HepG2 (cell line): ENCODE data around the gene STRN3. TPM values are rescaled to one million over a fixed set of nuclear protein-coding genes. Genes with fewer than 3 reads are reported as not detected.

Experiments
- ATAC-seq: fragments of 200-7000 bp; cut with Tn5 transposase; 3 replicates; pipeline ENCODE4 v1.9.1; 2020; ENCODE audit warnings: mild to moderate bottlenecking, moderate library complexity
- BruUV-seq: library from RNA; stranded (reverse); fragments of 400-500 nt; replicated peaks from 2 replicates; lab custom pipeline; 2021; lab: Mats Ljungman, UMichigan
- CTCF ChIA-PET: fragments of 300-600 bp; formaldehyde crosslinking; extraction: SDS; loops from one replicate; lab custom pipeline; 2021; ENCODE audit warnings: low total read pairs, inconsistent platforms, low intra/inter-chr PET ratio; lab: Yijun Ruan, JAX
- POLR2A ChIA-PET: fragments of 350-600 bp; sonication (Branson Sonifier 250); formaldehyde crosslinking; loops from one replicate; lab custom pipeline; 2020; ENCODE audit warnings: antibody characterized with exemption, inconsistent platforms; lab: Yijun Ruan, JAX
- DNase-seq: peaks from one replicate; pipeline ENCODE4 v3.0.0-alpha.2; 2015; ENCODE audit warnings: low spot score
- FAIRE-seq: peaks from 3 replicates; lab custom pipeline; 2011; peaks lifted over from hg19 to GRCh38; lab: Jason Lieb, UNC
- H2AFZ ChIP-seq: one replicate; pipeline ENCODE4 v1.6.1; 2011; ENCODE audit warnings: low read length, inconsistent platforms
- H3K27ac ChIP-seq: fragments of 300-600 bp; 3 replicates; pipeline ENCODE4 v1.8.0; 2011; ENCODE audit warnings: mixed run types, mild to moderate bottlenecking, mixed read lengths, low read length, inconsistent platforms; ENCODE audit not compliant: insufficient read depth; ENCODE audit errors: extremely low read length
- H3K27me3 ChIP-seq, 2 experiments: fragments of 200-600 bp in 1 of 2; 2 replicates in 1 of 2; 3 replicates in 1 of 2; pipeline versions ENCODE4 v1.6.0 to v1.8.0; 2011; ENCODE audit warnings: low read length in 2 of 2, mild to moderate bottlenecking in 2 of 2, moderate library complexity in 2 of 2, inconsistent platforms in 1 of 2; ENCODE audit not compliant: insufficient read depth in 2 of 2, control insufficient read depth in 1 of 2
- H3K36me3 ChIP-seq, 2 experiments: fragments of 200-600 bp in 1 of 2; replicated peaks in 1 of 2; 2 replicates in 1 of 2; 3 replicates in 1 of 2; pipeline versions ENCODE4 v1.5.1 to v1.8.0; 2011; ENCODE audit warnings: low read length in 2 of 2, inconsistent platforms in 1 of 2; ENCODE audit not compliant: insufficient read depth in 2 of 2, control insufficient read depth in 1 of 2
- H3K4me1 ChIP-seq: 2 replicates; pipeline ENCODE4 v1.5.1; 2012; ENCODE audit warnings: low read length, inconsistent platforms; ENCODE audit not compliant: insufficient read depth
- H3K4me2 ChIP-seq: 2 replicates; pipeline ENCODE4 v1.6.0; 2011; ENCODE audit warnings: low read depth, low read length, inconsistent platforms
- H3K4me3 ChIP-seq, 3 experiments: fragments of 200-600 bp in 1 of 3; sonication (generic), shearing (Covaris generic) in 1 of 3; replicated peaks in 1 of 3; 2 replicates each; pipeline ENCODE4 v1.5.1; 2011 to 2016; ENCODE audit warnings: low read length in 3 of 3, inconsistent platforms in 2 of 3, low read depth in 2 of 3, mild to moderate bottlenecking in 2 of 3, control low read depth in 1 of 3, mixed read lengths in 1 of 3; ENCODE audit not compliant: insufficient read depth in 1 of 3
- H3K79me2 ChIP-seq: one replicate; pipeline ENCODE4 v1.6.1; 2011; ENCODE audit warnings: low read length, inconsistent platforms; ENCODE audit not compliant: insufficient read depth
- H3K9ac ChIP-seq: 2 replicates; pipeline ENCODE4 v1.6.0; 2011; ENCODE audit warnings: mild to moderate bottlenecking, low read depth, low read length, inconsistent platforms; ENCODE audit not compliant: insufficient read depth
- H3K9me3 ChIP-seq: 2 replicates; pipeline ENCODE4 v1.5.1; 2012; ENCODE audit warnings: mild to moderate bottlenecking, low read length
- H4K20me1 ChIP-seq: 2 replicates; pipeline ENCODE4 v1.6.0; 2011; ENCODE audit warnings: inconsistent platforms, mild to moderate bottlenecking, low read length, moderate library complexity; ENCODE audit not compliant: insufficient read depth
- CEBPG ChIP-seq: IDR thresholded peaks from 2 replicates; pipeline ENCODE4 v1.6.1; 2016
- FOXK1 ChIP-seq: sonication (generic); formaldehyde crosslinking; IDR thresholded peaks from 2 replicates; pipeline ENCODE4 v1.4.0; 2020; ENCODE audit warnings: low read depth, missing genetic modification reagents, borderline replicate concordance
- KDM3A ChIP-seq: IDR thresholded peaks from 2 replicates; pipeline ENCODE4 v1.6.1; 2018; ENCODE audit warnings: low read depth, missing compliant biosample characterization
- MEIS1 ChIP-seq: sonication (generic); formaldehyde crosslinking; IDR thresholded peaks from 2 replicates; pipeline ENCODE4 v1.9.0; 2021; ENCODE audit warnings: mild to moderate bottlenecking, missing genetic modification reagents, moderate library complexity, borderline replicate concordance
- RBM22 ChIP-seq: fragments of 200-400 bp; formaldehyde crosslinking; optimal IDR thresholded peaks from 2 replicates; pipeline ENCODE3; 2017; ENCODE audit warnings: mild to moderate bottlenecking, low read length, moderate library complexity
- ZNF234 ChIP-seq: sonication (generic); formaldehyde crosslinking; conservative IDR thresholded peaks from 2 replicates; pipeline ENCODE4 v1.5.1; 2020; ENCODE audit warnings: mild to moderate bottlenecking, missing genetic modification reagents
- WGBS: methylation state at CpG from one replicate; pipeline ENCODE4 v1.1.6; 2017; ENCODE audit warnings: low lambda C conversion rate; 5-methylcytosine and 5-hydroxymethylcytosine counted together
- in situ Hi-C: cut with HindIII; loops from 2 replicates; pipeline ENCODE4 v1.10.0; 2017; ENCODE audit warnings: low pct_unique_long_range_greater_than_20kb; ENCODE audit not compliant: extremely low pct_ligation_motif_present
- intact Hi-C: fragments of 100-400 bp; cut with micrococcal nuclease; formaldehyde crosslinking; loops from one replicate; pipeline ENCODE4 v1.10.0; 2022; ENCODE audit not compliant: unreplicated experiment
- polyA plus RNA-seq, 8 experiments: library from polyadenylated mRNA; depleted of rRNA in 3 of 8; stranded (reverse) in 7 of 8; unstranded in 1 of 8; fragments of >200 nt; fragmentation: Illumina TruSeq in 4 of 8; extraction: Trizol in 4 of 8; gene quantifications; 2 replicates each; pipeline versions ENCODE4 v1.2.1 to v1.2.3, GENCODE V29; 2011 to 2016; ENCODE audit warnings: low read depth in 4 of 8, missing spikeins in 1 of 8, mixed read lengths in 1 of 8; ENCODE audit not compliant: insufficient read depth in 1 of 8
- total RNA-seq, 5 experiments: library from RNA; depleted of rRNA; stranded (reverse); fragments of >200 nt; fragmentation: Illumina TruSeq; extraction: Trizol; gene quantifications; 2 replicates each; pipeline ENCODE4 v1.2.3, GENCODE V29; 2016; ENCODE audit warnings: low read depth in 1 of 5
- TF ChIP-seq, protein P1 (sequence below), 2 experiments: sonication (generic) in 1 of 2; formaldehyde crosslinking in 1 of 2; IDR thresholded peaks; 2 replicates each; pipeline versions ENCODE4 v1.4.0 to v1.6.1; 2016 to 2020; ENCODE audit warnings: borderline replicate concordance in 1 of 2, low read depth in 1 of 2, mild to moderate bottlenecking in 1 of 2, missing genetic modification reagents in 1 of 2

Gene STRN3
- total and polyA plus RNA-seq, 2 of the 13 experiments (the other 11 are each of a cell fraction or from before 2014, with no cell fraction given), result 49.4 to 123 TPM

DNA sequence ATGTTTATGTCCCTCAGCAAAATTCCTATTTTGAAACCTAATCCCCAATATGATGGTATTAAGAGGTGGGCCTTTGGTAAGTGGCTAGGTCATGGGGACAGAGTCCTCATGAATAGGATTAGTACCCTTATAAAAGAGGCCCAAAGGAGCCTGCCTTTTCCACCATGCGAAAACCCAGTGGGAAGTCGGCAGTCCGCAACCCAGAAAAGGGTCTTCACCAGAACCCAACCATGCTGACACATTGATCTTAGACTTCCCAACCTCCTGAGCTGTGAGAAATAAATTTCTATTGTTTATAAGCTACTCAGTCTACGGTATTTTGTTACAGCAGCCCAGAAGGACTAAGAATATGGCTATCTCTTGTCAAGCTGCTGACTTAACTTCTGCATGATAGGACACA, 85.3 kb downstream of the STRN3 start:
- ATAC-seq (no peak), DNase-seq (no peak), FAIRE-seq (no peak)
- intact Hi-C loops, result no loop called here
- ChIA-PET POLR2A (no interaction called here), CTCF (no interaction called here)
- no peak overlapping the region for H3K27ac ChIP-seq
- no TSS peak for BruUV-seq
- H3K4me1 ChIP-seq, result peaks cover 5% of the 10 kb centered on the region; the same call in 1 of the 2 replicates
- H2AFZ ChIP-seq, result no peak overlapping the region
- no peak overlapping the region for H3K4me2 ChIP-seq
- WGBS, result 99% methylated on average over 4 of the region's 4 CpGs
- H3K9ac ChIP-seq, result no peak overlapping the region
- TF ChIP-seq KDM3A (CRISPR knock-in tag) (no peak), ZNF234 (CRISPR knock-in tag) (0 out of 2 replicates have a peak, but pooled peaks have one; percentile 11), MEIS1 (CRISPR knock-in tag) (0 out of 2 replicates have a peak, but pooled peaks have one; percentile 19), RBM22 (peak; percentile 91)
- H4K20me1 ChIP-seq, result no peaks in the 10 kb centered on the region
- no peak overlapping the region for H3K4me3 ChIP-seq
- in situ Hi-C loops, result no loop called here
- no peaks in the 10 kb centered on the region for H3K79me2 ChIP-seq
- H3K9me3 ChIP-seq, result no peaks in the 10 kb centered on the region
- H3K36me3 ChIP-seq, result peaks cover 33 to 85% of the 10 kb centered on the region in 2 experiments
- H3K27me3 ChIP-seq, result no peaks in the 10 kb centered on the region

DNA sequence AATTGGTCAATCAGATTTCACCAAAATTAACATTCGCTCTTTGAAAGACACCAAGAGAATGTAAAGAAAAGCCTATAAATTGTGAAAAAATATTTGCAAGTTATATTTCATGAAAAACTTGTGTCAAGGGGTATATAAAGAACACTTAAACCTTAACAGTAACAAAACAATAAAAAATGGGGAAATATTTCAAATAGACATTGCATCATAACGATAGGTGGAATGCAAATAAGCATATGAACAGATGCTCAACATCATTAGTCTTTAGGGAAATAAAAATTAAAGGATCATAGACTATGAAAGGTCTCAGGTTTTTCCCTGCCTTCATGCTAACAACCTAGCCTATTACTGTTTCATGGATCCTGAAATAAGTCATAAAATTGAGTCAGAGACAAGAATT, 87.6 kb downstream of the STRN3 start:
- Histone ChIP-seq H3K36me3 (peaks cover 30 to 91% of the 10 kb centered on the region in 2 experiments), H3K4me2 (no peak overlapping the region), H3K4me3 (no peak overlapping the region), H3K79me2 (no peaks in the 10 kb centered on the region), H3K9me3 (no peaks in the 10 kb centered on the region), H2AFZ (no peak overlapping the region), H3K27ac (no peak overlapping the region), H3K4me1 (peaks cover 5% of the 10 kb centered on the region; the same call in 1 of the 2 replicates), H3K9ac (no peak overlapping the region), H3K27me3 (no peaks in the 10 kb centered on the region), H4K20me1 (no peaks in the 10 kb centered on the region)
- TF ChIP-seq FOXK1 (CRISPR knock-in tag) (no peak), CEBPG (CRISPR knock-in tag) (peak; percentile 48; the same call in 1 of the 2 replicates)
- TF ChIP-seq, protein P1, sequence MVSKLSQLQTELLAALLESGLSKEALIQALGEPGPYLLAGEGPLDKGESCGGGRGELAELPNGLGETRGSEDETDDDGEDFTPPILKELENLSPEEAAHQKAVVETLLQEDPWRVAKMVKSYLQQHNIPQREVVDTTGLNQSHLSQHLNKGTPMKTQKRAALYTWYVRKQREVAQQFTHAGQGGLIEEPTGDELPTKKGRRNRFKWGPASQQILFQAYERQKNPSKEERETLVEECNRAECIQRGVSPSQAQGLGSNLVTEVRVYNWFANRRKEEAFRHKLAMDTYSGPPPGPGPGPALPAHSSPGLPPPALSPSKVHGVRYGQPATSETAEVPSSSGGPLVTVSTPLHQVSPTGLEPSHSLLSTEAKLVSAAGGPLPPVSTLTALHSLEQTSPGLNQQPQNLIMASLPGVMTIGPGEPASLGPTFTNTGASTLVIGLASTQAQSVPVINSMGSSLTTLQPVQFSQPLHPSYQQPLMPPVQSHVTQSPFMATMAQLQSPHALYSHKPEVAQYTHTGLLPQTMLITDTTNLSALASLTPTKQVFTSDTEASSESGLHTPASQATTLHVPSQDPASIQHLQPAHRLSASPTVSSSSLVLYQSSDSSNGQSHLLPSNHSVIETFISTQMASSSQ (IDR thresholded peaks at IDR 0.05; ENCODE audit: low read depth), result peak; percentile 23; the same call in 1 of the 2 replicates
- TF ChIP-seq, protein P1 (CRISPR knock-in tag; IDR thresholded peaks at IDR 0.05; ENCODE audit: borderline replicate concordance), result no peak
- ChIA-PET CTCF (no interaction called here), POLR2A (no interaction called here)
- in situ Hi-C loops (no loop called here), intact Hi-C loops (loop anchor here (5.0 kb wide), 1 partner anchor 144 kb away; no protein-coding TSS in a partner anchor)
- WGBS, result 98% methylated on average over 2 of the region's 2 CpGs
- no TSS peak for BruUV-seq
- DNase-seq (no peak), FAIRE-seq (no peak), ATAC-seq (no peak)
